VCaP (cell line): ENCODE data around the gene SLAMF1.

ENCODE experiments used
- H3K27ac ChIP-seq: fragments of 450-650 bp; 2 replicates; pipeline ENCODE4 v1.5.1; 2017
- TF ChIP-seq, protein P1 (sequence below): fragments of 450-650 bp; conservative IDR thresholded peaks from 2 replicates; pipeline ENCODE4 v1.5.1; 2017; ENCODE audit warnings: mild to moderate bottlenecking, moderate library complexity

Gene SLAMF1

DNA sequence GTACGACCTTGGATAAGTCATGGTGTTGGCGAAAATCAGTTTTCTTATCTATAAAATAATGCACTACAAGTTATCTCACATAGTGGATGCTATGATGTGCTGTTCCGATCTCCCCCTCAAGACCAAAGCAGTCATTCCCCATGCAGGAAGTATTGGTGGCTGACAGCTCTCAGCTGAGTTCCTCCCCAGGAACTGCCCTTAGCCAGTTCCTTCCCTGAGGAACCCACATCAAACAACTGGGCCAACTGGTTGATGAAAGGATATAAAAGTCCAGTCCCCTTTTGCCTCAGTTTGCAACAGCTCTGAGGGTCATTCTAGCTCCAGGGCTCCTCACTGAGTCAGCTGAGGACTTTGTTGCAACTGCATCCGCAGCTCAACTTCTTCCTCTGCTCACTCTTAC is 16.1 kb upstream of the SLAMF1 start:
- no peak overlapping the region for H3K27ac ChIP-seq
- TF ChIP-seq, protein P1, sequence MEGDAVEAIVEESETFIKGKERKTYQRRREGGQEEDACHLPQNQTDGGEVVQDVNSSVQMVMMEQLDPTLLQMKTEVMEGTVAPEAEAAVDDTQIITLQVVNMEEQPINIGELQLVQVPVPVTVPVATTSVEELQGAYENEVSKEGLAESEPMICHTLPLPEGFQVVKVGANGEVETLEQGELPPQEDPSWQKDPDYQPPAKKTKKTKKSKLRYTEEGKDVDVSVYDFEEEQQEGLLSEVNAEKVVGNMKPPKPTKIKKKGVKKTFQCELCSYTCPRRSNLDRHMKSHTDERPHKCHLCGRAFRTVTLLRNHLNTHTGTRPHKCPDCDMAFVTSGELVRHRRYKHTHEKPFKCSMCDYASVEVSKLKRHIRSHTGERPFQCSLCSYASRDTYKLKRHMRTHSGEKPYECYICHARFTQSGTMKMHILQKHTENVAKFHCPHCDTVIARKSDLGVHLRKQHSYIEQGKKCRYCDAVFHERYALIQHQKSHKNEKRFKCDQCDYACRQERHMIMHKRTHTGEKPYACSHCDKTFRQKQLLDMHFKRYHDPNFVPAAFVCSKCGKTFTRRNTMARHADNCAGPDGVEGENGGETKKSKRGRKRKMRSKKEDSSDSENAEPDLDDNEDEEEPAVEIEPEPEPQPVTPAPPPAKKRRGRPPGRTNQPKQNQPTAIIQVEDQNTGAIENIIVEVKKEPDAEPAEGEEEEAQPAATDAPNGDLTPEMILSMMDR: no peak

DNA sequence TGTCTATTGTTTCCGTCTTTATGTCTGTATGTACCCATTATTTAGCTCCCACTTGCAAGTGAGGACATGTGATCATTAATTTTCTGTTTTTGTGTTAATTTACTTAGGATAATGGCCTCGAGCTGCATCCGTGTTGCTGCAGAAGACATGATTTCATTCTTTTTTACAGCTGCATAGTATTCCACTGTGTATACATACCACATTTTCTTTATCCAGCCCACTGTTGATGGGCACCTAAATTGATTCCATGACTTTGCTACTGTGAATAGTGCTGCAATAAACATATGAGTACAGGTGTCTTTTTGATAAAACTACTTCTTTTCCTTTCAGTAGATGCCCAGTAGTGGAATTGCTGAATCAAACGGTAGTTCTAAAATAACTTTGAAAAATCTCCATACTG is 12.7 kb upstream of the SLAMF1 start:
- H3K27ac ChIP-seq: no peak overlapping the region
- TF ChIP-seq, protein P1: no peak

DNA sequence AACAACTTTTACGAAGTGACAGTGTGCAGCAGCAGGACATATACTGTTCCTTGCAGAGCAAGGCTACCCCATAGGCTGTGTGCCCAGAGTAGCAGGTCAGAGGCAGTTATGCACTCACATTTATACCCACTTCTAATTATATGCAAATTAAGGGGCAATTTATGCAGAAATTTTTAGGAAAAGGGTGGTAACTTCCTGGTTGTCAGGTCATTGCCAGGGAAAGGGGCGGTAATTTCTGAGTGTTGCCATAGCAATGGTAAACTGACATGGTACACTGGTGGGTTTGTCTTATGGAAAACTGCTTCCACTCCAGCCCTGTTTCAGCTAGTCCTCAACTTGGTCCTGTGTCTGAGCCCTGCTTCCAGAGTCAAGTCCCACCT is 12.0 kb upstream of the SLAMF1 start:
- TF ChIP-seq, protein P1: no peak
- H3K27ac ChIP-seq: no peak overlapping the region

DNA sequence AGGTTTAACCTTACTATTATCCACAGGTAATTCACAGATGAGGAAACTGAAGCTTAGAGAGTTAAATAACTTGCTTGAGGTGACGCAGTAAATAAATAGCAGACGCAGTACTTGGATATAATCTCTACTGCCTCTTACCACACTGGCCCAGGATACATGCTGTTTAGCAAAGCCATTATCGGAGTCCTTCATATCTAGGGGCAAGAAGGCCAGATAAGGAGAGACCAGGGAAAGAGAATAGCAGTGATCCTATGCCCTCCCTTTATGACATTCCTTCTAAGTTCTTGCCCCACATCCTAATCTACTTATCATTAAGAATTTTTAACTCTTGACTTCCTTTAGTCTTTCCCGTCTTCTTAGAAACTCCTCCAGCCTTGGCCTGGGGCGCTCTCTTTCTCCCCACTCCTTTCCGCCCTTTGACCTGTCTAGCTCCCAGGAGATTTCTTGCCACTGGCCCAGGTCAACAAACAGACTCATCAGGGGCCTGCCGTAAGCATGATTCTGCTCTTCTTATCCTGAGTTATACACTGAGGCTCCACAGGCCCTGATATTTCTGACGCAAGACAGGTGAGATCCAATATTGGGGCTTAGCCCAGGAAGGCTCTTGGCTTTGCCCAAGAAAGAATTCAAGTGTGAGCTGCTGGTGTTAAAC is 11.4 kb upstream of the SLAMF1 start:
- no peak overlapping the region for H3K27ac ChIP-seq
- TF ChIP-seq, protein P1: no peak

DNA sequence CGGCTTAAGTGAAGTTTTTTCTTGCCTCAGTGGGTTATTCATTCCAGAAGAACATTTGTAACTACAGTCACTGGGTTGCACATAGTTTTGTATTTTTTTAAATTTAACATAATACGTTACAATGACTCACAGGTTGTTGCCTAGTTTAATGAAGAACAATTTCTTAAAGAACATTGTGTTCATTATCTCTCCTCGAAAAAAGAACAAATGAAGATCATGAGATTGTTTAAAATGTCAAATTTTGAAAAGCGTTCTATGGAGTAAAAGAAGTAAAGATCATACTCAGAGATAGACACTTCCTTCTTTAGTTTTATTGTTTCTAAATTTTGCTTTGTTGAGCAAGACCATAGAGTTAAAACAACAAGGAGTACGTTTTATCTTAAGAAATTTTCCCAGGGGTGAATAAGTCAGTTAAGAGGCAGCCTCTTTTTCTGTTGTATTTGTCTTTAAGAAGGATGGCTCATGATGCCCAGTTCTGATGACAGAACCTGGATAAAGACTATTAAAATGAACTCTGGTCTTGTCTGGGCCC is 10.5 kb upstream of the SLAMF1 start:
- TF ChIP-seq, protein P1: no peak
- H3K27ac ChIP-seq: no peak overlapping the region

DNA sequence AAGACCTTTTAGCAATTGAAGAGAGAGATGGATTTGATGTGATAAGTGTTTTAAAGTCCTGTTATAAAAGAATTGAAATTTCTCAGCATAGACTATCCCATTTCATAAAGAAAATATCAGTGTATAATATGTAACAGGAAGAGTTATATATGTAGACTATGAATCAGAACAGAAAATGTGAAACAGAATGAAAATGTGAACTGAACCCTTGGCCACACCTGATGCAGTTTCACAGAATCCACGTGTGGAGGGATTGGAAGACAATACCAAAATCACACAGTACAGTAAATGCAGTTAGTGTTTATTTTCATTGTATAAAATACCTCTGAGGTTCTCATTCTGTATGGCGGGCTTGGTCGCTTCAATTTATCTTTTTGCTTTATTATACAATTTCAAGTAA is 9.9 kb upstream of the SLAMF1 start:
- TF ChIP-seq, protein P1: no peak
- H3K27ac ChIP-seq: no peak overlapping the region

DNA sequence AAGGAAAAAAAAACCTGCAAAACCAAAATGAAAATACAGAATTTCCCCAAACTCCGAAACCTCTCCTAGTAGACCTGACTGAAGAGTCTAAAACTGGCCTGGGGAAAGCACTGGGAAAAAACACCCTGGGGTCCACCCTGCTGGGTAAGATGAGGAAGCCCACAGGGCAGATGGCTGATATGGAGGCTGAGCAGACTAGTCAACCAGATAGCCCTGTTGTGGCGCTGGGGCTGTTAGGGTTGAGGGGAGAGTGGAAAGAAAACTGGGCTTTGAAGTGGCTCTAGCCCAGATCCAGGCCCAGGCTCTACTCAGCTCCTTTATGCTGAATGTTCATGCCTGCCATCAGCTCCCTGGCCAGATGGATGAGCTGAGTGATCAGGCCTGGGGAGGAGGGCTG is 6.8 kb upstream of the SLAMF1 start:
- H3K27ac ChIP-seq: no peak overlapping the region
- TF ChIP-seq, protein P1: no peak
